ENCODE data around the gene GALNTL6.
"Not testable (repeated sequence)": the region's sequence is repeated elsewhere in the genome, so short reads cannot be mapped to it uniquely, and the experiment has no call there.

Gene GALNTL6

DNA sequence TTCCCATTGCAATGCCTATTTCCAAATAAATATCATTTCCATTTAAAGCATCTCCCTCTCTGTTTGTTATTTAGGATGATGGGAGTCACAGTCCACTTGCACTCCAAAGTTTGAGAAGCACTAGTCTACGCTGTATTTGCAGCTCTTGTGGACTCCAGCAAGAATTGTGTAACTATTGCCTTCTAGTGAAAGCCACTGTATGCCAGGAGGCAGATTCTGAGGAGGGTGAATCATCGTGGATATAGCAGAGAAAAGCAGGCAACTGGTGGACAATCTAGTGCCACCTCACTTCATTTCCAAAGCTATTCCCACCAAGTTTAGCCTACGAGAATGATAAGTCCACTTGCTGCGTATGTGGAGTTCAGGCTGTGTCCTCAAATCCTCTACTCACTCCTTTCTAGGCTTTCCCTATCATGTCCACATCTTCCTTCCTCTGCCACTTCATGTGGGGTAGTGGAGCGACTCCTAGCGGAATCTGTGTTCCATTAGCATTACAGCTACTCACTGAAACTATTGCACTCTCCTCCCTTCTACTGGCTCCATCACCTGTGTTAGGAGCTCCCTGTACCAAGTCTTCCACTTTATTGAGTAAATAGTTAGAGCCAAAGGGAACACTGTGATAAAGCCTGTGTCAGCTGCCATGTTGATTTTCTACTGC is 853.6 kb downstream of the GALNTL6 start:
- no peak for DNase-seq (ENCODE audit: low read depth)

- no peak for DNase-seq (ENCODE audit: low read depth)
Observed at GRCh38 chr4:172674811-172675210, 861.6 kb downstream of the GALNTL6 start.

DNA sequence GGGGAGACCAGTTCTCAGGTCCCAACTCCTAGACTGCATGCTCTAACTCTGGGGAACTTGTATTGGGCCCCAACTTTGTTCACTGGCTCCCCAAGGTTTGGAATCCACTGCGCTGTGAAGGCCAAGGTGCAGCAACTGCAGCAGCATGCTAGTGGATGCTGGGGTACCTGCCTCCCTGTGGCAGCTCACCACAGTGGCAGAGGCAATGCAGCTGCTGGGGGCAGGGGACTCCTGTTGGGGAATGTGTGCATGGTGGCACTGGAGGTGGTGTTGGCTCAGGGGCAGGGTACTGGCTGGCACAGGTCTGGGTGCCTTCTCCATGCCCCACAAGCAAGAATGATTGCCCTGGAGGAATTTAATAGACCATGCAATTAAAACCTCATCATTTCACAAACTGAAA is 862.0 kb downstream of the GALNTL6 start:
- no peak for DNase-seq (ENCODE audit: low read depth)

GRCh38 chr4:172680691-172681090 is 867.5 kb downstream of the GALNTL6 start:
- no peak for DNase-seq (ENCODE audit: low read depth)

DNA sequence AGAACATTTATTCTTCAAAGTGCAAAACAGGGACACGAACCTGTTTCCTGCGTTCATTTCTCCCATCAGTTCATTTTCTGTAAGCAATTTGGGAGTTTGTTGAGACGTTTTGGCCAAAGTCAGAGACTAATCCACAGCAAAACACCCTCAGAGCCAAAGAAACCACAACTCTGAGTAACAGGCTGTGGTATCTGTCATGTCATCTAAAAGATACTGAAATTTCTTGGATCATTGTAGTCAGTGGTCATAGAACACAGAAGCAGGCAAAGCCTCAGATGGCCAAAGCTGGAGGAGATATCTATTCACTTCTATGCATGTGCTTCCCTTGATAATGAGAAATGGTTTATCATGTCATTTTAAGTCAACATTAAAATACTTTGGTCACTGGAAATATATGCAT is 869.8 kb downstream of the GALNTL6 start:
- DNase-seq (ENCODE audit: low read depth): no peak

DNA sequence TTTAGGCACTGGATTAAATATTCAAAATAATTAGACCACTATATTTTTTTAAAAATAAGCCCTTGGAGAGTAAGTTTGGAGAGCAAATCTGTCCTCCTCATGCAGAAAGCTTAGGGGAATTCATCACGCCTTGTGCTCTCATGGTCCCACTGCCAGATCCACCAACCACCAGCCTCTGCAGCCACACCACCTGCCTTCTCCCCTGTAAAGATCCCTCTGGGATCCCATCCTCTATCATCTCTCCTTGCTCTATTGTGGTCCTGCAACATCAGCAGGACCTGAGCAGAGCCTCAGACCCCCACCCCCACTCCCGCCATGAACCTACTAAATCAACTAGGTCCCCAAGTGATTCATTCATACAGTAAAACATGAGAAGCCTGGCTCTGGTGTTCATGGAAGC is 872.8 kb downstream of the GALNTL6 start:
- DNase-seq (ENCODE audit: low read depth): no peak

DNA sequence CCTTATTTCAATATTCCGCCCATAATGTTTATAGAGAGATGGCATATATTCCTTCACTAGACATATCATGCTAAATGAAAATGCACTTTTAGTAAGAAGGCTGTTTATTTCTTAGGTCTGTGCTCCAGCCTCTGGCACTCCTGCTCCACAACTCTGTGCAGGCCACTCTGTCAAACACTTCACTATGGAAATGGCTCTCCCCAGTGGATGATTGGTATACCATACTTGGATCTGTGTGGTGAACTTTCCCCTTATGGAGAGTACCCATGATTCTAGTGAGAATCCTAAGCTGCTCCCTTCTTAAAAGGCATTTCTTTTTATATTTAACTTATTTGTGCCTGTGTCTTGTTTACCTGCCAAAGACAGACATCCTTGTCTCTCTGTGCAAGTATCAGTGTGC is 875.3 kb downstream of the GALNTL6 start:
- DNase-seq (ENCODE audit: low read depth): no peak

DNA sequence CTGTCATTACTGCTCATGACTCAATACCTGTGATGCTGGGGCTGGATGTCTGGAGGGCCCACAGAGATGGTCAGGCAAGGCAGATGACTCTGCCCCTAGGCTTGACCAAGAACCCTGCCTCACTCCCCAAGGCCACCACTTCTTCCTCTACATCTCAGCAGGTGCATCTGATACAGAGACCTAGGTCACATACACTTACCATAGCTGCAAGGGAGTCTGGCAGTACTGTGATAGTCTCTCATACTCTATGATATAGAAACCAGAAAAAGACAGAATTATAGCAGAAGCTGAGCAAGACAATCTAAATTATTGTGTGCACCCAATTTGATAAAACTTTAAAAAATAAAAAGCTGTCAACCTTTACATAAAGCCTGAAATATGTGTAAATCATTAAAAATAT is 878.3 kb downstream of the GALNTL6 start:
- DNase-seq (ENCODE audit: low read depth): no peak

GRCh38 chr4:172692701-172693100 is 879.5 kb downstream of the GALNTL6 start:
- no peak for DNase-seq (ENCODE audit: low read depth)

DNA sequence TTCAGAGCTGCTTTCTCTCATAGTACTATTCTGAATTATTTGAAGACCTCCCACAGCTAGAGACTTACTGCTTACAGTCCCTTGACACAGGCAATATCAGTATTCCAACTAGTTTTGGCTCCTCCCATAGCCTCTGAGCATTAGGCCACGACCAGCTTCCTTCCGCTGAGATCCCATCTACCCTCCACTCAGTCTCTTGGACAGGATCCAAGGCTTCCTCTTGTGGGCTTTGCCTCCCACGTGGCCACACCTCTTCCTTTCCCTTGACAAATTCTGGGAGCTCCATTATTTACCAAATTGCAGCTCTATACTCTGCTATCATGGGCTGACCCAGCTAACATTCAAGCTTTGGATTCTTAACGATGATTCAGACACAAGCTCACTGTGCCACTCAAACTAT is 885.1 kb downstream of the GALNTL6 start:
- DNase-seq (ENCODE audit: low read depth): no peak

DNA sequence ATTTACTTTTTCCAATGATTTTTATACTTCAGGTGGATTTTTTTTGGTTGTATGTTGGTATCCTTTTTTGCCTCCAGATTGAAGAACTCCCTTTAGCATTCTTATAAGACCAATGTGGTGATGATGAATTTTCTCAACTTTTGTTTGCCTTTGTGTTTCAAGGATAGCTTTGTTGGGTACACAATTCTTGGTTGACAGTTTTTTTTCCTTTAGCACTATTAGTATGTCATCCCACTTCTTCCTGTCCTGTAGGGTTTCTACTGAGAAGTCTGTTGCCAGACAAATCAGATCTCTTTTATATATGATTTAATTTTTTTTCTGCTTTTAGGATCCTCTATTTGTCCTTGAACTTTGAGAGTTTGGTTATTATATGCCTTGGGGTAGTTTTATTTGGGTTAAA is 892.4 kb downstream of the GALNTL6 start:
- no peak for DNase-seq (ENCODE audit: low read depth)

- DNase-seq (ENCODE audit: low read depth): no peak
Observed at GRCh38 chr4:172706000-172706399, 892.8 kb downstream of the GALNTL6 start.

GRCh38 chr4:172707622-172708021 is 894.4 kb downstream of the GALNTL6 start:
- DNase-seq (ENCODE audit: low read depth): no peak

DNA sequence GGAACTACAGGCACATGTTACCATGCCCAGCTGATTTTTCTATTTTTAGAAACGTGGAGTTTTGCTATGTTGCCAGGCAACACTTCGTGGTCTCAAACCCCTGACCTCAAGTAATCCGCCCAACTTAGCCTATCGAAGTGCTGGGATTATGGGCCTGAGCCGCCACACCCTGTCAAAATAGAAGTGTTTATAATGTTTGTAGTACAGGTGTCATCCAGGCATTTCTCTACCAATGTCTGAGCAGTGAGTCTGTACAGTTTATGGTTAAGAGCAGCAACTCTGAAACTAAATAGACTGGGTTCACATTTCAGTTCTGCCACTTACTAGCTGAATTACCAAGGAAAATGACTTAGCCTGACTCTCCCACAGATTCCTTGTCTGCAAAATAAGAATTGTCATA is 895.0 kb downstream of the GALNTL6 start:
- DNase-seq (ENCODE audit: low read depth): no peak

GRCh38 chr4:172709376-172709775 is 896.2 kb downstream of the GALNTL6 start:
- DNase-seq (ENCODE audit: low read depth): no peak

DNA sequence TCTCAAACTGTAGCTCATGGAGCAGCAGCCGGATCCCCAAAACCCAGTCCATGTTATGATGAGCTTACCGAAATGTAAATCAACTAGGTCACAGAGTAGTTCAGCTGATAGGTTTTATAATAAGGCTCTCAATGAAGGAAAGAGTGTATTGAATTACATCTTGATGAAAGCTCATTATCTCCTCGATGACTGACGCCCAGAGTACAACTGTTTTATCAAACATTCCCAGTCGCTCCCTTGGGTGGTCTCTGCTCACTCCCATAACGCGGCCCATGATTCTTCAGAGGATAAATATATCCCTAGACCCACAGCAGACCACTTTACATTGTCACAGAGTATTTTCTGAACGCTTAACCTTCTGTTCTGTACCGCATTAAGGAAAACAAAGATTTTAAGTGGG is 903.1 kb downstream of the GALNTL6 start:
- DNase-seq (ENCODE audit: low read depth): no peak

DNA sequence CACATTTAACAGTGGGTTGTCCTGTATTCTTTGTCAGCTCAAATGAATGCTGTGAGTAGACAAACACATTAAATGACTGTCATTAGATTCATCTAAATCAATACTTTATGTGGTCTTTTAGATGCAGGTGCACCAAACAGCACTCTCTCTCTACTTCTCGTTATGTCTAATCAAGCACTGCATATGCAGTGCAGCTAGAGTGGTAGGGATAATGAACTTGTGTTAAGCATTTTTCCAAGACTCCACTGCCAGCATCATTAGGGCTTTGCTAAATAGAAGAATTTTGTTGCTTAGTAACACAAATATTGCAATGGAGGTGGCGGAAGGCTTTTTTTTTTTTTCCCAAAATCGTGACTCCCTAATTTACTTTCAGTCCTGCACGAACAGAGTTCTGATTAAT is 908.5 kb downstream of the GALNTL6 start:
- DNase-seq (ENCODE audit: low read depth): no peak

GRCh38 chr4:172725581-172725980 is 912.4 kb downstream of the GALNTL6 start:
- no peak for DNase-seq (ENCODE audit: low read depth)

- DNase-seq (ENCODE audit: low read depth): no peak
Observed at GRCh38 chr4:172726001-172726423, 912.8 kb downstream of the GALNTL6 start.

- DNase-seq (ENCODE audit: low read depth): no peak
Observed at GRCh38 chr4:172727631-172728030, 914.4 kb downstream of the GALNTL6 start.

GRCh38 chr4:172733645-172734044 is 920.4 kb downstream of the GALNTL6 start:
- DNase-seq (ENCODE audit: low read depth): not testable (repeated sequence)

- DNase-seq (ENCODE audit: low read depth): no peak
Observed at GRCh38 chr4:172734555-172734954, 921.4 kb downstream of the GALNTL6 start.

GRCh38 chr4:172736046-172736445 is 922.8 kb downstream of the GALNTL6 start:
- no peak for DNase-seq (ENCODE audit: low read depth)

DNA sequence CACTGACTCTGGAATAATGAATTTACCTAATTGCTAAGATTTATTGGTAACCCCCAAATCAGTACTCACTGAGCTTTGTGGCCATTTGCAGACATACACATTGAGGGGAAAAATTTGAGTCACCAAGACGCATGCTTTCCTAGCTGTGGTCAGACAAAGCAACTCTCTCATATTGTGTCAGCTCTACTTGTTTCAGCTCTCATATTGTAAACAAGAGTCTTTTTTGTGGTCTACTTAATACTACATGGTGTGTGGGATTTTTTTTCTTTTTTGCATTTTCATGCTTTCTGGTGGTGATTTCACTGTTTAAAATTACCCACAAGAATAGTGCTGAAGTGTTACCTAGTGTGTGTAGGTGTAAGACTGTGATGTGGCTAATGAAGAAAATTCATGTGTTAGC is 927.2 kb downstream of the GALNTL6 start:
- no peak for DNase-seq (ENCODE audit: low read depth)

- no peak for DNase-seq (ENCODE audit: low read depth)
Observed at GRCh38 chr4:172750910-172751309, 937.7 kb downstream of the GALNTL6 start.
